Central memory CD8-positive, alpha-beta T cell (primary cell): ENCODE measurements around the gene ZNF385A.

Experiments
- ATAC-seq: fragments of 150-1000 bp; cut with Tn5 transposase; replicated peaks from 2 replicates; pipeline ENCODE4 v1.10.0; 2022; ENCODE audit warnings: mild to moderate bottlenecking, moderate FRiP score, moderate number of reproducible peaks; ENCODE audit not compliant: poor library complexity, severe bottlenecking; ENCODE audit errors: extremely low read depth
- DNase-seq, 2 donors: peaks; one replicate each; pipeline ENCODE4 v3.0.0; 2021; ENCODE audit warnings: low spot score in 2 of 2
- H3K27ac Mint-ChIP-seq: one replicate; pipeline ENCODE4 v1.8.0; 2022; ENCODE audit warnings: low read depth, mild to moderate bottlenecking, moderate library complexity, mixed read lengths
- H3K27me3 Mint-ChIP-seq: one replicate; pipeline ENCODE4 v1.8.0; 2022; ENCODE audit warnings: mixed read lengths
- H3K36me3 Mint-ChIP-seq: one replicate; pipeline ENCODE4 v1.8.0; 2022; ENCODE audit warnings: mild to moderate bottlenecking, moderate library complexity, mixed read lengths; ENCODE audit not compliant: insufficient read depth
- H3K4me1 Mint-ChIP-seq: one replicate; pipeline ENCODE4 v1.8.0; 2022; ENCODE audit warnings: mixed read lengths
- H3K4me3 Mint-ChIP-seq: one replicate; pipeline ENCODE4 v1.8.0; 2022; ENCODE audit warnings: mild to moderate bottlenecking, moderate library complexity, mixed read lengths
- H3K9me3 Mint-ChIP-seq: one replicate; pipeline ENCODE4 v1.8.0; 2022; ENCODE audit warnings: mixed read lengths

ZNF385A gene

GRCh38 chr12:54373649-54374561 is 10.6 kb downstream of the ZNF385A start:
- Mint-ChIP-seq H3K4me3 (no peak overlapping the region), H3K36me3 (no peaks in the 10 kb centered on the region), H3K27ac (no peak overlapping the region), H3K4me1 (peaks cover 9% of the 10 kb centered on the region), H3K27me3 (no peaks in the 10 kb centered on the region), H3K9me3 (no peaks in the 10 kb centered on the region)
- ATAC-seq (no peak), DNase-seq (no peak)

GRCh38 chr12:54372113-54372806 is 12.3 kb downstream of the ZNF385A start:
- no peaks in the 10 kb centered on the region for H3K36me3 Mint-ChIP-seq
- H3K4me1 Mint-ChIP-seq, result peaks cover 14% of the 10 kb centered on the region
- no peaks in the 10 kb centered on the region for H3K27me3 Mint-ChIP-seq
- DNase-seq (no peak), ATAC-seq (no peak)
- H3K9me3 Mint-ChIP-seq, result no peaks in the 10 kb centered on the region
- H3K27ac Mint-ChIP-seq, result no peak overlapping the region
- no peak overlapping the region for H3K4me3 Mint-ChIP-seq

GRCh38 chr12:54371328-54372112 is 13.0 kb downstream of the ZNF385A start:
- Mint-ChIP-seq H3K4me3 (no peak overlapping the region), H3K4me1 (peaks cover 14% of the 10 kb centered on the region), H3K27me3 (no peaks in the 10 kb centered on the region), H3K9me3 (no peaks in the 10 kb centered on the region), H3K27ac (no peak overlapping the region), H3K36me3 (no peaks in the 10 kb centered on the region)
- DNase-seq (no peak), ATAC-seq (no peak)

- Mint-ChIP-seq H3K4me3 (no peak overlapping the region), H3K27me3 (no peaks in the 10 kb centered on the region), H3K4me1 (peaks cover 14% of the 10 kb centered on the region), H3K36me3 (no peaks in the 10 kb centered on the region), H3K9me3 (no peaks in the 10 kb centered on the region), H3K27ac (no peak overlapping the region)
- DNase-seq (no peak), ATAC-seq (no peak)
Observed at GRCh38 chr12:54370171-54370730, 14.3 kb downstream of the ZNF385A start.

- Mint-ChIP-seq H3K4me1 (peaks cover 16% of the 10 kb centered on the region), H3K4me3 (no peak overlapping the region), H3K9me3 (no peaks in the 10 kb centered on the region), H3K27ac (no peak overlapping the region), H3K27me3 (no peaks in the 10 kb centered on the region), H3K36me3 (no peaks in the 10 kb centered on the region)
- ATAC-seq (no peak), DNase-seq (no peak)
Observed at GRCh38 chr12:54369597-54370131, 14.9 kb downstream of the ZNF385A start.

- Mint-ChIP-seq H3K27ac (no peak overlapping the region), H3K36me3 (no peaks in the 10 kb centered on the region), H3K27me3 (no peaks in the 10 kb centered on the region), H3K4me3 (no peak overlapping the region), H3K4me1 (peaks cover 23% of the 10 kb centered on the region), H3K9me3 (no peaks in the 10 kb centered on the region)
- ATAC-seq (peak; percentile 94), DNase-seq (peak; percentile 77 to 87)
Observed at GRCh38 chr12:54368709-54369596, 15.6 kb downstream of the ZNF385A start.

- DNase-seq (no peak), ATAC-seq (peak; percentile 17)
- no peaks in the 10 kb centered on the region for H3K36me3 Mint-ChIP-seq
- H3K4me3 Mint-ChIP-seq, result no peak overlapping the region
- no peaks in the 10 kb centered on the region for H3K9me3 Mint-ChIP-seq
- H3K27ac Mint-ChIP-seq, result no peak overlapping the region
- H3K27me3 Mint-ChIP-seq, result no peaks in the 10 kb centered on the region
- peaks cover 26% of the 10 kb centered on the region for H3K4me1 Mint-ChIP-seq
Observed at GRCh38 chr12:54368025-54368708, 16.4 kb downstream of the ZNF385A start.

- Mint-ChIP-seq H3K27me3 (no peaks in the 10 kb centered on the region), H3K9me3 (no peaks in the 10 kb centered on the region), H3K4me1 (peaks cover 20% of the 10 kb centered on the region), H3K4me3 (no peak within 1 kb of the TSS), H3K36me3 (no peaks in the 10 kb centered on the region), H3K27ac (no peak within 1 kb of the TSS)
- ATAC-seq, result no peak
- DNase-seq, result no peak
Observed at GRCh38 chr12:54364413-54364812, 20.1 kb downstream of the ZNF385A start, which contains the start of gene GPR84. GPR84 (minus strand) TSS chr12:54364486; CDS start chr12:54363851, 635 bp downstream.

GRCh38 chr12:54363618-54364017 is 20.9 kb downstream of the ZNF385A start:
- no peak for ATAC-seq
- no peaks in the 10 kb centered on the region for H3K36me3 Mint-ChIP-seq
- no peak for DNase-seq
- peaks cover 14% of the 10 kb centered on the region for H3K4me1 Mint-ChIP-seq
- H3K4me3 Mint-ChIP-seq, result no peak overlapping the region
- no peak overlapping the region for H3K27ac Mint-ChIP-seq
- H3K9me3 Mint-ChIP-seq, result no peaks in the 10 kb centered on the region
- H3K27me3 Mint-ChIP-seq, result no peaks in the 10 kb centered on the region

- no peak for ATAC-seq
- Mint-ChIP-seq H3K4me3 (no peak overlapping the region), H3K27me3 (no peaks in the 10 kb centered on the region), H3K36me3 (no peaks in the 10 kb centered on the region), H3K9me3 (no peaks in the 10 kb centered on the region), H3K27ac (no peak overlapping the region), H3K4me1 (peaks cover 11% of the 10 kb centered on the region)
- no peak for DNase-seq
Observed at GRCh38 chr12:54363047-54363446, 21.5 kb downstream of the ZNF385A start.
